Spleen (tissue), 11 donors: ENCODE results near the gene OXNAD1. TPM values are rescaled to one million over a fixed set of nuclear protein-coding genes. Genes with fewer than 3 reads are reported as not detected.
A peak's percentile ranks its signal among the peaks of the same experiment; 100 is the strongest.

Experiments used
- DNase-seq: peaks from one replicate; pipeline ENCODE4 v3.0.0-alpha.2; 2020
- H3K27ac ChIP-seq, 8 donors: fragments of 200-600 bp; sonication (generic) in 7 of 8; 1 replicate in 4 of 8; 2 replicates in 4 of 8; pipeline versions ENCODE4 v1.5.0 to v1.8.0; 2016 to 2021; ENCODE audit warnings: inconsistent platforms in 4 of 8, mild to moderate bottlenecking in 4 of 8, moderate library complexity in 1 of 8
- H3K27me3 ChIP-seq, 7 donors: fragments of 200-600 bp; sonication (generic) in 6 of 7; replicated peaks in 1 of 7; 1 replicate in 4 of 7; 2 replicates in 3 of 7; pipeline versions ENCODE4 v1.5.0 to v1.8.0; 2016 to 2021; ENCODE audit warnings: inconsistent platforms in 3 of 7, mild to moderate bottlenecking in 1 of 7
- H3K36me3 ChIP-seq, 6 donors: fragments of 200-600 bp; sonication (generic) in 5 of 6; 1 replicate in 4 of 6; 2 replicates in 2 of 6; pipeline versions ENCODE4 v1.5.0 to v1.8.0; 2016 to 2021; ENCODE audit warnings: inconsistent platforms in 2 of 6
- H3K4me1 ChIP-seq, 6 donors: fragments of 200-600 bp; sonication (generic) in 5 of 6; 1 replicate in 3 of 6; 2 replicates in 3 of 6; pipeline versions ENCODE4 v1.5.0 to v1.8.0; 2016 to 2021; ENCODE audit warnings: inconsistent platforms in 3 of 6
- H3K4me3 ChIP-seq, 8 donors: fragments of 200-600 bp; sonication (generic) in 7 of 8; 1 replicate in 4 of 8; 2 replicates in 4 of 8; pipeline versions ENCODE4 v1.5.0 to v1.8.0; 2016 to 2021; ENCODE audit warnings: inconsistent platforms in 4 of 8, mild to moderate bottlenecking in 4 of 8, moderate library complexity in 2 of 8
- H3K9me3 ChIP-seq, 8 donors: fragments of 200-600 bp; sonication (generic) in 7 of 8; 1 replicate in 4 of 8; 2 replicates in 4 of 8; pipeline versions ENCODE4 v1.5.0 to v1.8.0; 2016 to 2021; ENCODE audit warnings: inconsistent platforms in 4 of 8
- POLR2A ChIP-seq, 3 donors: fragments of 450-650 bp; IDR thresholded peaks; one replicate each; pipeline ENCODE4 v1.5.1; 2017; ENCODE audit warnings: antibody characterized with exemption in 3 of 3, mild to moderate bottlenecking in 1 of 3
- POLR2AphosphoS5 ChIP-seq, 3 donors: sonication (generic); formaldehyde crosslinking; IDR thresholded peaks; one replicate each; pipeline ENCODE4 v1.5.1; 2017; ENCODE audit warnings: antibody characterized with exemption in 3 of 3
- WGBS, 5 donors: extraction: QIAGEN DNeasy Blood & Tissue Kit in 3 of 5; methylation state at CpG; one replicate each; pipeline versions ENCODE4 v1.1.5 to v1.1.7; 2013 to 2018; 5-methylcytosine and 5-hydroxymethylcytosine counted together
- intact Hi-C: fragments of 100-400 bp; cut with DNase I; formaldehyde crosslinking; loops from one replicate; pipeline ENCODE4 v1.15.0; 2023; ENCODE audit warnings: low total_unique reads
- polyA plus RNA-seq, 3 donors: library from polyadenylated mRNA; stranded (reverse); fragments of 200-250 nt; gene quantifications; one replicate each; pipeline ENCODE4 v1.2.1, GENCODE V29; 2013
- total RNA-seq, 7 donors: library from RNA; depleted of rRNA in 3 of 7; stranded (reverse); fragments of >200 nt in 3 of 7; fragmentation: NEBNext Ultra II Directional in 4 of 7; extraction: Animal tissue kit (Norgen Biotek cat#: 25700) in 4 of 7; gene quantifications; one replicate each; pipeline versions ENCODE4 v1.1.0 to v1.2.1, GENCODE V29; 2016 to 2021
- TF ChIP-seq, protein P1 (sequence below), 11 experiments: fragments of 200-600 bp in 7 of 11; fragments of 450-650 bp in 4 of 11; sonication (generic) in 4 of 11; IDR thresholded peaks in 8 of 11; conservative IDR thresholded peaks in 3 of 11; 1 replicate in 7 of 11; 2 replicates in 4 of 11; pipeline versions ENCODE4 v1.4.0 to v1.8.0; 2016 to 2021; ENCODE audit warnings: antibody characterized with exemption in 11 of 11, inconsistent platforms in 4 of 11, mild to moderate bottlenecking in 1 of 11
- donor health status: healthy with polysubstance abuse.
- donor health status: DM: no; HTN: no; CAD: no; lungs with moderate emphysema.
- donor health status: DM: no; HTN: no; CAD: no.
- donor health status: Bipolar disorder and iron deficiency.
- donor health status: healthy.
- donor health status: DM: no; HTN: no; CAD: no.
- donor health status: DM: yes; HTN: yes; CAD: no.

OXNAD1 gene
- total and polyA plus RNA-seq, 10 donors, result 4.2 to 30.6 (median 20.1) TPM

DNA sequence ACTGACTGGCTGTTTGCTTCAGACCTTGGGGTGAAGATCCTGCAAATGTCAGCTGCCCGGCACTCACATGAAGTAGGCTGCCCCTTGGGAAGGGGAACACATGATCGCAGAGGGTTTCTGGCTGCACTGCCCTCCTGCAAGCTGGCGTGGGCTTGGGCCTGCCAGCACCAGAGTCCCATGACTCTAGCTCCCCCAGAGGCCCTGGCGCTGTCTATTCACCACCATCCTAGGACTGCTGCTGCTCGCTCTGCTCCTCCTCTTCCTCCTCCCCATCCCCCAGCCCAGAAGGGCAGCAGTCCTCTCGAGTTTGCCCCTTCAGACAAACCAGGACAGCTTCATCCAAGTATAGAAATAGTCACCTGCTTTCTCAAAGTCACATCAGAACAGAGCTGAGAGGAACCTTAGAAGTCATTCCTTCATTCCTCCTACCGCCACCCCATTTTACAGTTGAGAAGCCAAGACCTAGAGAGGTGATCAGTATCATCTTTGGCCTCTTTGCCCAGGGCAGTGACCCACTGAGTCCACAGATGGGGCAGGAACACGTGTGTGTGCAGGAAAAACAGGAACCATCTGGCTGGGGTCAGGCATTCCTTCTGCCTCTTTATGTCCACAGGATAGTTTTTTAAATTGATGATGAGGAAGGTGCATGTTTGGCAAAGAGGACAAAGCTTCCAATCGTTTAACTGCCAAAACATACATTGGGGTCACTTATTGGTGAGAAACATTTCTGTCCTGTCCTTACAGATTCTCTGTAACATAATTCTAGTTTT lies 13.5 kb upstream of the OXNAD1 start:
- no peaks in the 10 kb centered on the region for H3K9me3 ChIP-seq
- intact Hi-C loops, result no loop called here
- H3K36me3 ChIP-seq, result peaks cover 0 to 4% (median 0%) of the 10 kb centered on the region in 6 donors
- H3K27me3 ChIP-seq, result no peaks in the 10 kb centered on the region
- WGBS, 5 donors, result 67 to 75% (median 72%) methylated on average over 9 of the region's 9 CpGs
- no peak overlapping the region for H3K27ac ChIP-seq
- H3K4me1 ChIP-seq, result peaks cover 7 to 20% (median 11%) of the 10 kb centered on the region in 6 donors
- DNase-seq, result peak; percentile 56
- no peak overlapping the region for H3K4me3 ChIP-seq
- TF ChIP-seq POLR2A (IDR thresholded peaks at IDR 0.05) (no peak), POLR2AphosphoS5 (IDR thresholded peaks at IDR 0.05) (no peak)
- TF ChIP-seq, protein P1, sequence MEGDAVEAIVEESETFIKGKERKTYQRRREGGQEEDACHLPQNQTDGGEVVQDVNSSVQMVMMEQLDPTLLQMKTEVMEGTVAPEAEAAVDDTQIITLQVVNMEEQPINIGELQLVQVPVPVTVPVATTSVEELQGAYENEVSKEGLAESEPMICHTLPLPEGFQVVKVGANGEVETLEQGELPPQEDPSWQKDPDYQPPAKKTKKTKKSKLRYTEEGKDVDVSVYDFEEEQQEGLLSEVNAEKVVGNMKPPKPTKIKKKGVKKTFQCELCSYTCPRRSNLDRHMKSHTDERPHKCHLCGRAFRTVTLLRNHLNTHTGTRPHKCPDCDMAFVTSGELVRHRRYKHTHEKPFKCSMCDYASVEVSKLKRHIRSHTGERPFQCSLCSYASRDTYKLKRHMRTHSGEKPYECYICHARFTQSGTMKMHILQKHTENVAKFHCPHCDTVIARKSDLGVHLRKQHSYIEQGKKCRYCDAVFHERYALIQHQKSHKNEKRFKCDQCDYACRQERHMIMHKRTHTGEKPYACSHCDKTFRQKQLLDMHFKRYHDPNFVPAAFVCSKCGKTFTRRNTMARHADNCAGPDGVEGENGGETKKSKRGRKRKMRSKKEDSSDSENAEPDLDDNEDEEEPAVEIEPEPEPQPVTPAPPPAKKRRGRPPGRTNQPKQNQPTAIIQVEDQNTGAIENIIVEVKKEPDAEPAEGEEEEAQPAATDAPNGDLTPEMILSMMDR (IDR thresholded peaks at IDR 0.05 in 8 of 11, conservative IDR thresholded peaks at IDR 0.05 in 3 of 11), result no peak

DNA sequence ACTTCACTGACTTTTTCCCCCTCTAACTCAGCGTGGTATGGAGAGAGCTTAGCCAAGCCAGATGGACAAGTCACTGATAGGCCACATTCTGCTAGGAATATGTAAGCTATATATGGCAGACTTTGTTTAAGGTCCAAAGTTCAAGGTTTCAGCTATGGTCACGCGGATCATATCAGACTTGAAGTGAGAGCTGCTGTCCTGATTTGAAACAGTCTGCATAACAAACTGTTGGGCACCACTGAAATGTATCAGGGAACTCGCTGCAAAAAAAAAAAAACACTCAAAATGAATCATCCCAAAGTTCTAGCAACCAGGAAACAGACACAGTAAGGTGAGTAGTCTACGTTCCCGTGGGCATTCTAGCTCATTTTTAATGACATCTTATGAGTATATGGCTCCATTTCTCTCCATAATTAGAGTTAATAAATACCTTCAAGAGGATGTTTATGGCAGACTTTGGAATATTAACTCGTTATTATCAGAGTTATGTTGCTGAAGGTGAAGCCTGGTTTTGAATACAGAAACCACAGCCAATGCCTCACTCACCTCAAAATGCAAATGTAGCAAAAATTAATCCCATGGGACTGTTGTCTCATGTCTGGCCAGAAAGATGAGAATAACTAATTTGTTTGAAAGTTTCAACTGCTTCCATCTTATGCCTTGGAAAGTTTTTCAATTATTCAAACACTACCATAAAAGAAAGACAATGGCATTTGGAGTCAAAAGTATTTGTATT lies 12.6 kb upstream of the OXNAD1 start:
- DNase-seq, result no peak
- Histone ChIP-seq H3K9me3 (no peaks in the 10 kb centered on the region), H3K36me3 (peaks cover 0 to 8% (median 0%) of the 10 kb centered on the region in 6 donors), H3K27me3 (no peaks in the 10 kb centered on the region), H3K27ac (no peak overlapping the region), H3K4me1 (peaks cover 3 to 15% (median 7%) of the 10 kb centered on the region in 6 donors), H3K4me3 (no peak overlapping the region)
- intact Hi-C loops, result no loop called here
- 67 to 73% (median 70%) methylated on average over 7 of the region's 7 CpGs for WGBS, 5 donors
- TF ChIP-seq POLR2AphosphoS5 (IDR thresholded peaks at IDR 0.05), result no peak
- TF ChIP-seq, protein P1 (IDR thresholded peaks at IDR 0.05 in 8 of 11, conservative IDR thresholded peaks at IDR 0.05 in 3 of 11), result no peak
- TF ChIP-seq POLR2A (IDR thresholded peaks at IDR 0.05), result no peak

DNA sequence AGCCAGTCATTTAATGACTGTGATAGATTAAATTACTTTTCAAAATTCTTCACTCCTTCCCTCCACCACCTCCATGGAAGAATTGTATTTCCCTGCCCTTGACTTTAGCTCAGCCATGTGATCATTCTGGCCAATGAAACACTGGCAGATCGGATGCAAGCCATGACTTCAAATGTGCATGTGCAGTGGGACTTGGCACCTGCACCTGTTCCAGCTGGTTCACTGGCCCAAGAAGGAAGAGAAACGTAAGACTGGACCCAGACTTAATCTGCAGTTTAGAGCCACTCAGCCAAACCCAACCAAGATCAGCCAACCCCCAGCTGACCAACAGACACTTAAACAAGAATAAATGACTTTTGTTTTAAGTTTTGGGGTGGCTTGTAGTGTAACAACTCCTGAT lies 12.0 kb upstream of the OXNAD1 start:
- 61 to 84% (median 69%) methylated on average over 2 of the region's 2 CpGs for WGBS, 5 donors

More for the DNA sequence above, 12.0 kb upstream of the OXNAD1 start:
- Histone ChIP-seq H3K27me3 (no peaks in the 10 kb centered on the region), H3K27ac (peak overlapping the region in 2 of 8 donors; percentile 60 to 78), H3K4me1 (peaks cover 0 to 10% (median 3%) of the 10 kb centered on the region in 6 donors), H3K9me3 (no peaks in the 10 kb centered on the region), H3K4me3 (no peak overlapping the region), H3K36me3 (peaks cover 0 to 11% (median 0%) of the 10 kb centered on the region in 6 donors)
- intact Hi-C loops, result no loop called here
- TF ChIP-seq, protein P1 (IDR thresholded peaks at IDR 0.05 in 8 of 11, conservative IDR thresholded peaks at IDR 0.05 in 3 of 11), result no peak
- TF ChIP-seq POLR2A (IDR thresholded peaks at IDR 0.05) (no peak), POLR2AphosphoS5 (IDR thresholded peaks at IDR 0.05) (no peak)
- DNase-seq, result no peak
